Measurements from ENCODE around the gene FCER1G.

The FCER1G gene

GRCh38 chr1:161196111-161196510, 19.0 kb upstream of the FCER1G start:
- H3K36me3 ChIP-seq, result no peaks in the 10 kb centered on the region
- TF ChIP-seq CTCF (IDR thresholded peaks at IDR 0.05; ENCODE audit: low read depth, low read length), result no peak
- H3K27me3 ChIP-seq, result no peaks in the 10 kb centered on the region
- H3K4me3 ChIP-seq (ENCODE audit: low read depth, low read length), result no peak overlapping the region
- DNase-seq, result no peak
- H3K9me3 ChIP-seq, result no peaks in the 10 kb centered on the region
- H3K4me1 ChIP-seq, result peaks cover 39% of the 10 kb centered on the region

GRCh38 chr1:161196521-161197451, 18.3 kb upstream of the FCER1G start:
- TF ChIP-seq CTCF (IDR thresholded peaks at IDR 0.05; ENCODE audit: low read depth, low read length), result no peak
- Histone ChIP-seq H3K4me1 (peaks cover 44% of the 10 kb centered on the region), H3K36me3 (no peaks in the 10 kb centered on the region), H3K27me3 (no peaks in the 10 kb centered on the region), H3K4me3 (ENCODE audit: low read depth, low read length) (0 out of 2 replicates have a peak overlapping the region, but pooled peaks have one; percentile 10), H3K9me3 (no peaks in the 10 kb centered on the region)
- peak; percentile 81 for DNase-seq

GRCh38 chr1:161197560-161198193, 17.4 kb upstream of the FCER1G start:
- Histone ChIP-seq H3K4me3 (ENCODE audit: low read depth, low read length) (no peak overlapping the region; the same call in 1 of the 2 replicates), H3K36me3 (no peaks in the 10 kb centered on the region), H3K4me1 (peaks cover 43% of the 10 kb centered on the region), H3K9me3 (no peaks in the 10 kb centered on the region), H3K27me3 (no peaks in the 10 kb centered on the region)
- no peak for TF ChIP-seq CTCF (IDR thresholded peaks at IDR 0.05; ENCODE audit: low read depth, low read length)
- DNase-seq, result no peak

- no peaks in the 10 kb centered on the region for H3K27me3 ChIP-seq
- H3K36me3 ChIP-seq, result no peaks in the 10 kb centered on the region
- H3K9me3 ChIP-seq, result no peaks in the 10 kb centered on the region
- peaks cover 39% of the 10 kb centered on the region for H3K4me1 ChIP-seq
- H3K4me3 ChIP-seq (ENCODE audit: low read depth, low read length), result peak overlapping the region; percentile 34
- no peak; the same call in 1 of the 2 replicates for TF ChIP-seq CTCF (IDR thresholded peaks at IDR 0.05; ENCODE audit: low read depth, low read length)
- peak; percentile 71 for DNase-seq
These were observed 16.8 kb upstream of the FCER1G start for GRCh38 chr1:161198194-161198896.

GRCh38 chr1:161198897-161199431, 16.1 kb upstream of the FCER1G start, which contains the start of gene ADAMTS4:
TSS of gene ADAMTS4 (minus strand) at chr1:161199054. CDS start at chr1:161198627, 427 bp downstream.
- Histone ChIP-seq H3K4me3 (ENCODE audit: low read depth, low read length) (peak within 1 kb of the TSS; percentile 34), H3K9me3 (no peaks in the 10 kb centered on the region), H3K4me1 (peaks cover 39% of the 10 kb centered on the region), H3K27me3 (no peaks in the 10 kb centered on the region), H3K36me3 (no peaks in the 10 kb centered on the region)
- no peak for DNase-seq
- no peak for TF ChIP-seq CTCF (IDR thresholded peaks at IDR 0.05; ENCODE audit: low read depth, low read length)
